Measurements from ENCODE around the gene PPP2R2D.
"Not testable (repeated sequence)": the region's sequence is repeated elsewhere in the genome, so short reads cannot be mapped to it uniquely, and the experiment has no call there.

PPP2R2D gene

GRCh38 chr10:131930150-131930549 is 29.3 kb downstream of the PPP2R2D start:
- DNase-seq = no peak

DNA sequence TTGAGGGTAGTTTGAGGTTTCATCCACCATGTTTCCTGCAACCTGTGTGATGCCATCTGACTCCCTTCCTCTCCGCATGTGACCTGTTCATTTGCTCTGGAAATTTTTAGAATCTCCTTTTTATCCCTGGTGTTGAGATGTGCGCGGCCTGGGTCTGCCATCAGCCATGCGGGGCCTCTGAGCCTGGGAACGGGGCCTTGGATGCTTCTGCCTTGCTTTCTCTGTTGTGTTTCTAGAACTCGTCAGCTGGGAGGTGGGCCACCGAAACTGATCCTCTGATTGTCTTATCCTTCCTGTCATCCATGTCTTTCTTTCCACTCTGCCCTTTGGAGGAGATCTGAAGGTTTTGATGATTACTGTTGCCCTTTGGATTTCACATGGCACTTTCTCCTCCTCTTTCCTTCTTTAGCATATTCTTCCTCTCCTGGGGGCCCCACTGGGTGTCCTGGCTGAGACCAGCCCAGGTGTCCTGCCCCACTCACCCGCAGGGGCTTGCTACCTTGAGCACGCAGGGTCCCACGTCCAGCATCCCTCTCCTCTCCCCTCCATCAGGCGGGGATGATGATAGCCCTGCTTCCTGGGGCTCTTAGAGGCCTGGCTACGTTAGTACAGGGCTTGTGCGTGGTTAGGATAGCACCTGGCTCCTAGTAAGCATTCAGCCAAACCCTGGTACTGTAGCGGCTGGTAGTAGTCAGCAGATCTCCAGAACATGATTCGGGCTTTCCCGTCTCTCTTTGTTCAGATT is 29.9 kb downstream of the PPP2R2D start:
- DNase-seq = no peak

- DNase-seq = no peak
Observed at GRCh38 chr10:131931981-131932380, 31.2 kb downstream of the PPP2R2D start.

GRCh38 chr10:131933016-131933695 is 32.3 kb downstream of the PPP2R2D start:
- DNase-seq = no peak

- DNase-seq = no peak
Observed at GRCh38 chr10:131933696-131934086, 32.9 kb downstream of the PPP2R2D start.

GRCh38 chr10:131934769-131935168 is 34.0 kb downstream of the PPP2R2D start:
- DNase-seq = no peak

GRCh38 chr10:131935260-131935659 is 34.5 kb downstream of the PPP2R2D start:
- no peak for DNase-seq

DNA sequence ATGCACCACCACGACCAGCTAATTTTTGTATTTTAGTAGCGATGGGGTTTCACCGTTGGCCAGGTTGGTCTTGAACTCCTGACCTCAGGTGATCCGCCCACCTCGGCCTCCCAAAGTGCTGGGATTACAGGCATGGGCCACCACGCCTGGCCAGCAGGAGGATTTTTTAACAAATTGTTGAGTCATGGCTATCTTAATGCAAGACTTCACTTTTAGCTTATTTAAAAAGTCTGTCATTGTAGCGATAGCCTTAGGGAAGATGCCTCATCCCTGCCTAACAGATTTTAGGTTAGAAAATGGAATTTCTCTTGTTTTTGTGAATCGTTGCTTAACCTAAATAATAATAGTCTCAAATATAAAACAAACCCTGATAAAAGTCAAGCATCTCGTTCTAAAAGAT is 35.5 kb downstream of the PPP2R2D start:
- no peak for DNase-seq

GRCh38 chr10:131936736-131937135 is 35.9 kb downstream of the PPP2R2D start:
- DNase-seq = no peak

- DNase-seq = no peak
Observed at GRCh38 chr10:131937836-131938235, 37.0 kb downstream of the PPP2R2D start.

DNA sequence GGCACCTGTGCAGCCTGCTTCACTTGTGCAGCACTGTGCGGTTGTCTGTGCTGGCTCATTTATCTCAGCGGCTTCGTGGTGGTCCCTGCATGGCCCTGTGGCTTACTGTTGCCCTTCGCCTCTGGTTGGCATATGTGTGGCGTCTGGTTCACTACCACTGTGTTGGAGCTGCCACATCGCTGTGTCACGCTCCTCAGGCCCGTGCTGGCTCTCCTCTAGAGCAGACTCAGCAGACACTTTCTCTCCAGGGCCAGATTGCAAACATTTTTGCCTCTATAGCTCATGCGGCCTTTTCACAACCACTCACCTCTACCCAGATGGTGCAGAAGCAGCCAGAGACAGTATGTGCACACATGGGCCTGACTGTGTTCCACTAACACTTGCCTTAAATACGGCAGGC is 37.9 kb downstream of the PPP2R2D start:
- no peak for DNase-seq

- DNase-seq = no peak
Observed at GRCh38 chr10:131942455-131942854, 41.6 kb downstream of the PPP2R2D start.

DNA sequence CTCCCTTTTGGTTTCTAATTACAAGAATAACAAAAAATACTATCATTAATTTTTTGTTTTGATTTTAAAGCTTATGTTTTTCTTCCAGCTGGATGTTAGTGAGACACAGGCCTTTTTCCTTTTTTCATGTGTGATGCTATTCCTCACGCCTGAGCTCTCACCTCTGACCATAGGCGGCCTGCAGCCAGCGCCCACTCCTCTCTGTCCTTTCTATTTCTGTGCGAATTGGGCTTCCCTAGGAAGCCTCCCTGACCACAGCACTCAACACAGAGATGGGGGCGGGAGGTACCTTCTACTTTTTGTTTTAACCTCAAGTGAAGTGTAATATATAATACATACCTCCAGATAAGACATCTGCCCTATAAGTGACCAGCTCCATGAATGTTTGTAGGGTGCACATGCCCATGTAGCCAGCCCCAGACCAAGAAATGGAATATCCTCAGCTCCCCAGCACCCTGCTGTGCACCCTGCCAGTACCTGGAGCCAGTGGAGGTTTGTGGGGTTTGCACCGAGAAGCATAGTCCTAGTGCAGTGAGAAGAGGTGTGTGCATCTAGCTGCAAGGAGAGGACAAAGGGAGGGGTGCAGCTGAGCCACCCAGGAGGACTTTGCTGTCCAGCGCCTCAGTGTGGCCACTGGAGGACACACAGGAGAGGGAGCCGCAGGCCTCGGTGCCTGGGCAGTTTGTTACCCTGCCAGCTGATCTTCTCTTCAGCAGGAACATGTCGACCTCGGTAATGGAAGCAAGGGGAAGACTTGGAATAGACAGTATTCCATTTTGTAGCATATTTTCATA is 42.4 kb downstream of the PPP2R2D start:
- DNase-seq = peak; percentile 47

DNA sequence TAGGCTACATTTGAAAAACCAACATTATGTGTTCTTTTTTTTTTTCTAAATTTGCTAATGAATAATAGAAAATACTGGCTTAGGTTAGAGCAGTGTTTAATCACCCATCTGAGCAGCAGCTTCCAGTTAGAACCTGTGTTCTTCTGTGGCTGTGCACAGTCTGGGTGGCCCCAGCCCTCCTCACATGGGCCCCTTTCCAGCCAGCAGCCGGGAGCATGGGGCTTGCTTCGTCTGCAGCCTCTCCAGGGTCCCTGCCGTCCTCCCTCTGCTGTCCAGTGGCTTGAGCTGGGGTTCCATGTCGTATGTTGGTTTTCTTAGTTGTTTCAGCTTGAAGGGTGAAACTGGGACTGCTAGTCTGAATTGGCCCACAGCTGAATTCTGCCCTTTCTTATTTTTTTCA is 43.6 kb downstream of the PPP2R2D start:
- DNase-seq = no peak

- no peak for DNase-seq
Observed at GRCh38 chr10:131944976-131945695, 44.3 kb downstream of the PPP2R2D start.

DNA sequence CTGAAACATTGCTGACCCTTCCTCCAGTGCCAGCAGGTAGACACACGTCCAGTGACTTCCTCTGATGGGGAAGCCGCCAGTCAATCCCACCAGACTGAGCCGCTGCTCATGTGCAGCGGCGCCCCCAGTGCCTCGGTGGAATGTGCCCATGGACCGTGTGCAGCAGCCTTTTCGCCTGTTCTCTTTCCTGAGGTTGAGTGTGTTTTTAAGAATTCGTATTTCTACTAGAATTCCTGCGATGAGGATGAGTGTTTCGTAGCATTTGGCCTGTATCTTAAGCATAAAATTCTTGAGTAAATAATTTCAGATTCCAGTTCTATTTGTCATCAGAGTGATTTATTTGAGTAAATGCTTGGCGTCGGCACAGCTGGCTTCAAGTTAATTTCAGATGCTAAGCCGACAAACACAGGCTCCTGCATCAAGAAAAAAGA is 45.5 kb downstream of the PPP2R2D start:
- no peak for DNase-seq

DNA sequence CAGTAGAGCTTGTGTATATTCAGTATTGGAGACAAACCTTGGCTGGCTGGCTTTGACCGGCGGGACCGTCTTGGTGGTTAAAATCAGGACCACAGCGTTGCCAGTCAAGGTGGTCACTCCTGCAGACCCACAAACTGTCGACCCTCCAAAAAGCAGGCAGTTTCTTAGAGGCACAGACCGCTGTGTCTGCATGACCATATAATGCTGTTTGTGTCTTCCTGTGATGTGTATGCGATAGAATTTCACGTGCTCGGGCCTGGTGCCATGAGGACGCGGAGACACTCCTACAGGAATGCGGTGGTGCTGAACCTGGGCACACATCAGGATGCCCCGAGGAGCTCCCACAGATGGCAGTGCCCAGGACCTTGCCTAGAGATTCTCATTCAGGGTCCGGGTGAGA is 46.1 kb downstream of the PPP2R2D start:
- DNase-seq = no peak

DNA sequence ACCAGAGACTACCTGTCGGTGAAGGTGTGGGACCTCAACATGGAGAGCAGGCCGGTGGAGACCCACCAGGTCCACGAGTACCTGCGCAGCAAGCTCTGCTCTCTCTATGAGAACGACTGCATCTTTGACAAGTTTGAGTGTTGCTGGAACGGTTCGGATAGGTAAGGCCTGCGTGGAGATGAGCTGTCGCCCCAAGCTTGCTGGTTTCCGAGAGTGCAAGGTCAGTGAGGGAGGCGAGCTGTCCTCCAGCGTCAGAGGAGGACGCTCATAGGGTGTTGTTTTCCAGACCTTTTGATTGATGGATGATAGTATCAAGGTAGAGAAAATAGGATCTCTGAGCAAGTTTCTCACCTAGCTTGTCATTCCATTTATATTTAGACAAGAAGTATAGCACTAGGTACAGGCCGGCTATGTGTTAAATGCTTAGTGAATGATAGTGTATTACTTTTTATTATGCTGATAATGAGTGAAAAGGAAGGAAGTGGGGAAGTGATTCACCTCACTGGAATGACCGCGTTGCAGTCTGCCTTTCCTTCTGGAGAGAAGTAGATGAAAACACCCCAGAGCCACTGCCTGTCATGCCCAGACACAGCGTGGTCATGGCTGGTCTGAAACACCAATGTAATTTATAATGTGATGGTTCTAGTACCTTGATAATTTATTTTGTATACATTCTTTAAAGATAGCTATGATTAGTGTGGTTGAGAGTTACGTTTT is 47.0 kb downstream of the PPP2R2D start:
- no peak for DNase-seq

DNA sequence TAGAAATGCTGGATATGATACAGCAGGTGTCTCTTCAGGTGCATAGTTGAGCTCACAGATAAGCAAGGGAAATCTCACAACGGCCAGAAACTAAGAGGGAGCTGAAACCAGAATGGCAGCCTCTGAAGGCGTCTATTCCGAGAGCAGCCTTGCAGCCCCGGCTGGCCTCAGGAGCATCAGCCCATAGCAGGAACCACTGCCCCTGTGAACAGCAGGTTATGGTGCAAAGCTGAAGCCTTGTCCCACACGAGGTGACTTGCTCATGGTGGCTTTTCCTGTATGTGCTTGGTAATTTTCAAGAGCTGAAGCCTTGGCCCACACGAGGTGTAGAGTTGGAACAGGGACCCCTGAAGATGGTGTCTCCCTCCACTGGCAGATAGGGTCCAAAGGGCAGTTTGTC is 47.7 kb downstream of the PPP2R2D start:
- DNase-seq = no peak

DNA sequence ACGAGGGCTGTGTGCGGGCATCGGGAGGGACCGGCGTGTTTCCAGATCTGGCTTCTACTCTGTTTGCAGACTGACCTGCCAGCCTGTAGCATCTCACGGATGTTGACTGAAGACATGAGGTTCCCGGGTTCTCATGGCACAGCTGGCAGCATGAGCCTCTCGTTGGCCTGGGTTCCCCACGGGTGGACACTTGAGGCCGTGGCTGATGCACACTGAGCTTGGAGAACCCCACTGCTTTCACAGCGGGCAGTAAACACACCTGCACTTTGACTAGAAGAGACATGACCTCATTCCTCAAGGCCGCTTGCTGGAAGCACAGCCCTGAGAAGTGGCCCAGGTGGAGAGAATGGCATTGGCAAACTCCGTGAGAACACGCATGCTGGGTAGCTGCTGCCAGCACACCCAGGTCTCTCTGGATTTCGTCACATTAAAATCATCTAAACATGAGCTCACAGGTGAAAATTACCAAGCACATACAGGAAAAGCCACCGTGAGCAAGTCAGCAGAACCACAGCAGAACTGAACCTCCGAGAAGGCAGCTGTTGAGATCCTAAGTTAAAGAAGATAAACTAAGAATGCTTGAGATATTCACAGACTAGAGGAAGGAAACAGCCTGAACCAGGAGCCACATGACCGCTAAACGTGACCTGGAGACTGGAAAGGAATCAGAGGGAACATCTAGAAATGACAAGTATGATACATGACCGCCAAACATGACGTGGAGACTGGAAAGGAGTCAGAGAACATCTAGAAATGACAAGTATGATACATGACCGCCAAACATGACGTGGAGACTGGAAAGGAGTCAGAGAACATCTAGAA is 48.4 kb downstream of the PPP2R2D start:
- DNase-seq = no peak

- not testable (repeated sequence) for DNase-seq
Observed at GRCh38 chr10:131949908-131950307, 49.1 kb downstream of the PPP2R2D start.
